IPS DF 6.9 (cell line): ENCODE results near the gene TRAF2.

Experiments
- DNase-seq: peaks from one replicate; pipeline ENCODE4 v3.0.0-alpha.2; 2013; ENCODE audit warnings: low read depth, low spot score
- H3K27ac ChIP-seq: one replicate; pipeline ENCODE4 v1.5.1; 2013; ENCODE audit warnings: low read length, control low read depth
- H3K27me3 ChIP-seq: 2 replicates; pipeline ENCODE4 v1.6.1; 2013; ENCODE audit warnings: mild to moderate bottlenecking, low read length; ENCODE audit not compliant: control insufficient read depth, insufficient read depth
- H3K36me3 ChIP-seq: 2 replicates; pipeline ENCODE4 v1.6.1; 2013; ENCODE audit warnings: low read length; ENCODE audit not compliant: control insufficient read depth, insufficient read depth
- H3K4me1 ChIP-seq: 2 replicates; pipeline ENCODE4 v1.6.1; 2013; ENCODE audit warnings: low read length; ENCODE audit not compliant: control insufficient read depth, insufficient read depth
- H3K4me3 ChIP-seq: 2 replicates; pipeline ENCODE4 v1.5.1; 2013; ENCODE audit warnings: mild to moderate bottlenecking, low read length
- H3K9me3 ChIP-seq: 2 replicates; pipeline ENCODE4 v1.6.1; 2013; ENCODE audit warnings: low read length, inconsistent platforms; ENCODE audit not compliant: control insufficient read depth, insufficient read depth
- WGBS: extraction: QIAGEN DNeasy Blood & Tissue Kit; methylation state at CpG from one replicate; pipeline ENCODE4 v1.1.7; 2013; ENCODE audit warnings: mixed read lengths, missing lambda C conversion rate; ENCODE audit not compliant: insufficient read length, insufficient coverage; 5-methylcytosine and 5-hydroxymethylcytosine counted together

Gene TRAF2

DNA sequence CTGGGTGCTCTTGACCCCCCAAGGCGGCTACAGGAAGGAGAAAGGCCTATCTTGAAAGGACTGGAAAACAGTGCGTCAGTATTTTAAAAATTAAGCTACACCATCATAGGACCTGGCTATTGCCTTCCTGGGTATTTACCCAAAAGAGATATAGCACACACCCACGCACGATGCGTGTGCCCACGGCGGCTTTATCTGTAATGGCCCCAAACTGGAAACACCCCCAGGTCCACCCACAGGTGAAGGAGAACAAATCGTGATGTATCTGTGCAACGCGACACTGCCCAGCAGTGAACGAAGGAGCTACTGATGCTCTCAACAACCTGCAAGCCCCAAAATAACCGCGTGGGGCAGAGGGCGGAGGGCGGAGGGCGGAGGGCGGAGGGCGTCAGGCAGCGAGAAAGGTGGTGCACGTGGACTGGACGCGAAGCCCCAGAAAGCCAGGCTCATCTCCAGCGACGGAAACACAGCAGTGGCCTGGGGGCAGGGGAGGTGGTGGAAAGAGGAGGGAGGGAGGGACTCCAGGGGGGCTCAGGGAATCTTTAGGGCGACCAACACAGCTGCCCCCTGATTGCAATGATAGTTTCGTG lies 78.6 kb downstream of the TRAF2 start:
- no peak for DNase-seq
- H3K27ac ChIP-seq, result no peak overlapping the region
- H3K9me3 ChIP-seq, result no peaks in the 10 kb centered on the region
- H3K4me3 ChIP-seq, result no peak overlapping the region
- no CpG with 5 or more reads among the region's 26 CpGs for WGBS
- no peaks in the 10 kb centered on the region for H3K27me3 ChIP-seq
- no peaks in the 10 kb centered on the region for H3K36me3 ChIP-seq
- H3K4me1 ChIP-seq, result peaks cover 5% of the 10 kb centered on the region; the same call in 1 of the 2 replicates

DNA sequence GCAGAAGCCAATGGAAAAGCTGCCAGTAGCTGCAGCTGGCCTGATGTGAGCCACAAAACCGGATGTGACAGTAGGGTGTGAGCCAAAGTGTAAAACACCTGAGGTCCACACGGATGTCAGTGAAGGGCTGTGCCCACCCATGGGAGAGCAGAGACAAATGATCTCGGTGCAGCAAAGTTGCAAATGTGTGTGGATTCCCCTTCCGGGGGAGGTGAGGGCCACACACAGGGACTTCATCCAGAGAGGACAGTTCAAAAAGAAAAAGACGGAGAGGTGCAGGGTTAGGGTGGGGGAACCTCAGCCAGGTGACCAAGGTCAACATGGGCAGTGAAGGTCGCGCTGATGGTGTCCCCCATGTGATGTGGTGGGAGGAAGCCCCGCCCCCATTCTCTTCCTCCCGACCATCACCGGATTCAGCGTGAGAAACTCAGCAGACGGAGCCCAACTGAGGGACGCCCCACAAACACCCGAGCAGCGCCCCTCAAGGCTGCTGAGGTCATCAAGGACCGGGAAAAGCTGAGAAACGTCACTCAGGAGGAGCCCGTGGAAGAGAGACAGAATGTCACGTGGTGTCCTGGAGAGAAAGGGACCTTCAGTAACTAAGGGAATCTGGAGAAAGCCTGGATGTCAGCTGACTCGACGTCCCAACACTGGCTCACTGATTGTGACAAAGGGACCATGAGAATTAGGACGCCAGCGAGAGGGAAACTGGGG lies 79.6 kb downstream of the TRAF2 start:
- Histone ChIP-seq H3K36me3 (no peaks in the 10 kb centered on the region), H3K9me3 (no peaks in the 10 kb centered on the region), H3K4me3 (no peak overlapping the region), H3K4me1 (peaks cover 5% of the 10 kb centered on the region; the same call in 1 of the 2 replicates), H3K27ac (no peak overlapping the region), H3K27me3 (no peaks in the 10 kb centered on the region)
- WGBS, result no CpG with 5 or more reads among the region's 23 CpGs
- no peak for DNase-seq

GRCh38 chr9:136968333-136969127 lies 82.2 kb downstream of the TRAF2 start:
- no peak overlapping the region for H3K27ac ChIP-seq
- no peaks in the 10 kb centered on the region for H3K27me3 ChIP-seq
- DNase-seq, result no peak
- H3K36me3 ChIP-seq, result no peaks in the 10 kb centered on the region
- no peak overlapping the region for H3K4me3 ChIP-seq
- H3K9me3 ChIP-seq, result no peaks in the 10 kb centered on the region
- H3K4me1 ChIP-seq, result peaks cover 5% of the 10 kb centered on the region; the same call in 1 of the 2 replicates
- WGBS, result no CpG with 5 or more reads among the region's 17 CpGs

GRCh38 chr9:136969150-136969549 lies 82.8 kb downstream of the TRAF2 start:
- H3K36me3 ChIP-seq, result no peaks in the 10 kb centered on the region
- no peak overlapping the region for H3K4me3 ChIP-seq
- no CpG with 5 or more reads among the region's 17 CpGs for WGBS
- H3K27ac ChIP-seq, result no peak overlapping the region
- H3K9me3 ChIP-seq, result no peaks in the 10 kb centered on the region
- H3K4me1 ChIP-seq, result peaks cover 5% of the 10 kb centered on the region; the same call in 1 of the 2 replicates
- no peaks in the 10 kb centered on the region for H3K27me3 ChIP-seq
- DNase-seq, result no peak

GRCh38 chr9:136969774-136970173 lies 83.5 kb downstream of the TRAF2 start:
- Histone ChIP-seq H3K27ac (no peak overlapping the region), H3K4me1 (peaks cover 5% of the 10 kb centered on the region; the same call in 1 of the 2 replicates), H3K36me3 (no peaks in the 10 kb centered on the region), H3K27me3 (no peaks in the 10 kb centered on the region), H3K4me3 (no peak overlapping the region), H3K9me3 (no peaks in the 10 kb centered on the region)
- DNase-seq, result no peak
- no CpG with 5 or more reads among the region's 5 CpGs for WGBS

- Histone ChIP-seq H3K27ac (no peak overlapping the region), H3K27me3 (no peaks in the 10 kb centered on the region), H3K36me3 (no peaks in the 10 kb centered on the region), H3K9me3 (no peaks in the 10 kb centered on the region), H3K4me3 (no peak overlapping the region), H3K4me1 (peaks cover 5% of the 10 kb centered on the region; the same call in 1 of the 2 replicates)
- WGBS, result no CpG with 5 or more reads among the region's 11 CpGs
- DNase-seq, result no peak
Observed at GRCh38 chr9:136970361-136970760, 84.0 kb downstream of the TRAF2 start.

DNA sequence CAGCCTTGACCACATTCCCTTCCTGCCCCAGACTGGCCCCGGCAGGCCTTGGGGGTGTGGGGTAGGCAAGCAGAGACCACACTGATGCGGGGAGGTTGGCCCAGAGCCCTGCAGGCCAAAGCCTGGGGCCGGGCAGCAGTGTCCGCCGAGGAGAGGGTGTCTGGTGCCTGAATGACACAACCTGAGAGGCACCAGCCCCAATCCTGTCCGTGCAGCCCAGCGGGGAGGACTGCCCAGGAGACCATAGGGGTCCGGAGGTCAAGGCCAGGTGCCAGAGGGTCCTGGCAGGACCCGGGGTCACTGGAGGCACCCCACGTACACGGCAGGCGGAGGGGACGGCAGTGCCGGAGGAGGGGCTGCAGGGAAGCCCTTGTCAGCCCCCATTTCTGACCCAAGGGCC lies 85.4 kb downstream of the TRAF2 start:
- no peak overlapping the region for H3K27ac ChIP-seq
- H3K4me1 ChIP-seq, result no peaks in the 10 kb centered on the region
- DNase-seq, result no peak
- no CpG with 5 or more reads among the region's 14 CpGs for WGBS
- no peaks in the 10 kb centered on the region for H3K27me3 ChIP-seq
- H3K4me3 ChIP-seq, result no peak overlapping the region
- no peaks in the 10 kb centered on the region for H3K9me3 ChIP-seq
- H3K36me3 ChIP-seq, result no peaks in the 10 kb centered on the region

DNA sequence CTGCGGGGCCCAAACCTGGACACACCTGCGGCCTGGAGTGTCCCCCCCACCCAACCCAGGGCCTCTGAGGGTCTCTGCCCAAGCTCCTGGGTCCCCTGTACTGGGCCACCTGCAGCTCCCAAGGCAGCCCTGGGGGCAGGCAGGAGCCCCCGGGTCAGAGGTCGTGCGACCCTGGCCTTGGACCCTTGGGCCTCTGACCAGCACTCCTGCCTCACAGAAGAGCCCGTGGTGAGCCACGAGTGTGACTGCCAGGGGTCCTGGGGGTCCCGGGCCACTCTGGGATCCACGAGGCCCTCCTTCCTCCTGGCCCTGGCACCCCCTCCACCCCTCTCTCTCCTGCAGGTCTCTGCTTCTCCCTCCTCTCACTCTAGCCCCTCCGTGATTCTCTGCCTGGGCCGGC lies 86.0 kb downstream of the TRAF2 start:
- H3K36me3 ChIP-seq, result no peaks in the 10 kb centered on the region
- no peak for DNase-seq
- no peak overlapping the region for H3K27ac ChIP-seq
- no peaks in the 10 kb centered on the region for H3K9me3 ChIP-seq
- no CpG with 5 or more reads among the region's 11 CpGs for WGBS
- no peak overlapping the region for H3K4me3 ChIP-seq
- no peaks in the 10 kb centered on the region; the same call in 1 of the 2 replicates for H3K4me1 ChIP-seq
- no peaks in the 10 kb centered on the region for H3K27me3 ChIP-seq

DNA sequence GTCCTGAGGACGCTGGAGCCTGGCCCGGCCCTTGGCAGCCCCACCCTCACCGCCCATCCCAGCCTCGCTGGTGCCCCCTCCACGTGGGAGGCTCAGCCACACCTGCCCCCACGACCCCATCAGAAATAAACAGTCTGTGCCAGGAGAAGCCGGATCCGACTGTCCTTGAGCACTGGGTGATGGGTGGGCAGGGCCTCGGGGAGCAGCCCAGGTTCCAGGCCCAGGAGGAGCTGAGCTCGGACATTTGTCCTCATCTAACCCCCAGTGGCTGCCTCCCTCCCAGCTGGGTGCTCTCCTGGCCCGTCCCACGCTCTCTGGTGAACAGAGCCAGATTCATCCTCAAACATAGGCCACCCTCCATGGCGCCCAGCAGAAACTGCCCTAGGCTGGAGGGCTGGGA lies 86.4 kb downstream of the TRAF2 start:
- WGBS, result no CpG with 5 or more reads among the region's 13 CpGs
- no peak for DNase-seq
- Histone ChIP-seq H3K4me3 (no peak overlapping the region), H3K27me3 (no peaks in the 10 kb centered on the region), H3K36me3 (no peaks in the 10 kb centered on the region), H3K9me3 (no peaks in the 10 kb centered on the region), H3K4me1 (peaks cover under 1% of the 10 kb centered on the region), H3K27ac (no peak overlapping the region)
